ENCODE results near the gene ACTR1B.
"Not testable (repeated sequence)": the region's sequence is repeated elsewhere in the genome, so short reads cannot be mapped to it uniquely, and the experiment has no call there.

Gene ACTR1B

GRCh38 chr2:97688062-97688827 lies 24.4 kb upstream of the ACTR1B start:
- no peak for DNase-seq

GRCh38 chr2:97687235-97687634 lies 23.4 kb upstream of the ACTR1B start:
- peak; percentile 46 for DNase-seq

- DNase-seq, result peak; percentile 21
These were observed 14.5 kb upstream of the ACTR1B start for GRCh38 chr2:97678298-97678697.

- DNase-seq, result no peak
These were observed 13.6 kb upstream of the ACTR1B start for GRCh38 chr2:97677480-97677879.

GRCh38 chr2:97676620-97677019 lies 12.8 kb upstream of the ACTR1B start:
- DNase-seq, result no peak

- no peak for DNase-seq
These were observed 11.7 kb upstream of the ACTR1B start for GRCh38 chr2:97675430-97676113.

GRCh38 chr2:97673915-97674283 lies 10.1 kb upstream of the ACTR1B start:
- no peak for DNase-seq

- DNase-seq, result no peak
These were observed 9.5 kb upstream of the ACTR1B start for GRCh38 chr2:97673182-97673914.

GRCh38 chr2:97672606-97673140 lies 8.8 kb upstream of the ACTR1B start:
- DNase-seq, result not testable (repeated sequence)

GRCh38 chr2:97671526-97671925 lies 7.7 kb upstream of the ACTR1B start:
- DNase-seq, result no peak

- no peak for DNase-seq
These were observed 6.6 kb upstream of the ACTR1B start for GRCh38 chr2:97670471-97670870.

GRCh38 chr2:97669448-97669847 lies 5.6 kb upstream of the ACTR1B start, which contains the start of gene C2orf92:
TSS of gene C2orf92 (plus strand) at chr2:97669713. CDS start at chr2:97669789, 76 bp downstream.
- no peak for DNase-seq

GRCh38 chr2:97664636-97664970 lies 759 bp upstream of the ACTR1B start:
- DNase-seq, result peak; percentile 62

- DNase-seq, result no peak
These were observed 250 bp downstream of the ACTR1B start for GRCh38 chr2:97663626-97663961.

GRCh38 chr2:97662895-97663625 lies 784 bp downstream of the ACTR1B start:
- DNase-seq, result peak; percentile 69

- DNase-seq, result no peak
These were observed 1.4 kb downstream of the ACTR1B start for GRCh38 chr2:97662386-97662894.

GRCh38 chr2:97661927-97662326 lies 1.9 kb downstream of the ACTR1B start:
- DNase-seq, result no peak

GRCh38 chr2:97660775-97661389 lies 3.0 kb downstream of the ACTR1B start:
- no peak for DNase-seq

GRCh38 chr2:97660044-97660774 lies 3.6 kb downstream of the ACTR1B start:
- peak; percentile 28 for DNase-seq

- DNase-seq, result no peak
These were observed 4.4 kb downstream of the ACTR1B start for GRCh38 chr2:97659256-97660043.

- DNase-seq, result no peak
These were observed 5.1 kb downstream of the ACTR1B start for GRCh38 chr2:97658691-97659157.

Data from MV-4-11 (cell line).